Small intestine (tissue), 7 donors: Measurements from ENCODE around the gene DAGLA. TPM values are rescaled to one million over a fixed set of nuclear protein-coding genes. Genes with fewer than 3 reads are reported as not detected.
A peak's percentile ranks its signal among the peaks of the same experiment; 100 is the strongest.
"Not testable (repeated sequence)": the region's sequence is repeated elsewhere in the genome, so short reads cannot be mapped to it uniquely, and the experiment has no call there.

Experiments used
- DNase-seq, 2 donors: peaks; one replicate each; pipeline versions ENCODE4 v3.0.0 to v3.0.0-alpha.2; 2013
- FAIRE-seq: peaks from 2 replicates; lab custom pipeline; 2012; peaks lifted over from hg19 to GRCh38; lab: Jason Lieb, UNC
- H3K27ac ChIP-seq, 3 donors: one replicate each; pipeline ENCODE4 v1.5.1; 2013; ENCODE audit warnings: low read length in 2 of 3, mild to moderate bottlenecking in 2 of 3, control low read depth in 1 of 3, inconsistent platforms in 1 of 3, low read depth in 1 of 3, moderate library complexity in 1 of 3
- H3K27me3 ChIP-seq, 3 donors: one replicate each; pipeline ENCODE4 v1.6.1; 2013; ENCODE audit warnings: low read length in 3 of 3, inconsistent platforms in 1 of 3; ENCODE audit not compliant: control insufficient read depth in 3 of 3, insufficient read depth in 3 of 3
- H3K36me3 ChIP-seq, 3 donors: one replicate each; pipeline ENCODE4 v1.6.1; 2013; ENCODE audit warnings: low read length in 3 of 3, inconsistent platforms in 1 of 3, low read depth in 1 of 3, mild to moderate bottlenecking in 1 of 3, moderate library complexity in 1 of 3; ENCODE audit not compliant: control insufficient read depth in 3 of 3, insufficient read depth in 2 of 3
- H3K4me1 ChIP-seq, 3 donors: one replicate each; pipeline ENCODE4 v1.6.1; 2013; ENCODE audit warnings: low read length in 2 of 3, inconsistent platforms in 1 of 3, low read depth in 1 of 3, mild to moderate bottlenecking in 1 of 3, moderate library complexity in 1 of 3; ENCODE audit not compliant: control insufficient read depth in 3 of 3, insufficient read depth in 2 of 3
- H3K4me3 ChIP-seq, 3 donors: one replicate each; pipeline ENCODE4 v1.5.1; 2013; ENCODE audit warnings: low read length in 3 of 3, control low read depth in 1 of 3, inconsistent platforms in 1 of 3, low read depth in 1 of 3, mild to moderate bottlenecking in 1 of 3, moderate library complexity in 1 of 3
- H3K9me3 ChIP-seq, 2 donors: one replicate each; pipeline ENCODE4 v1.6.1; 2013; ENCODE audit warnings: low read depth in 1 of 2, low read length in 1 of 2; ENCODE audit not compliant: control insufficient read depth in 2 of 2, insufficient read depth in 1 of 2
- WGBS, 3 donors: extraction: QIAGEN DNeasy Blood & Tissue Kit; methylation state at CpG; one replicate each; pipeline ENCODE4 v1.1.7; 2013; 5-methylcytosine and 5-hydroxymethylcytosine counted together
- polyA plus RNA-seq, 4 donors: library from polyadenylated mRNA; stranded (reverse) in 3 of 4; unstranded in 1 of 4; fragments of 200-250 nt in 3 of 4; fragments of 120-200 nt in 1 of 4; gene quantifications; one replicate each; pipeline versions ENCODE4 v1.2.1 to v1.2.3, GENCODE V29; 2013
- donor health status: healthy with polysubstance abuse.
- donor health status: control.
- donor health status: control.
- donor health status: Bipolar disorder and iron deficiency.
- donor health status: healthy.

Gene DAGLA
- polyA plus RNA-seq, 4 donors: 0.22 to 14.9 (median 3.8) TPM

DNA sequence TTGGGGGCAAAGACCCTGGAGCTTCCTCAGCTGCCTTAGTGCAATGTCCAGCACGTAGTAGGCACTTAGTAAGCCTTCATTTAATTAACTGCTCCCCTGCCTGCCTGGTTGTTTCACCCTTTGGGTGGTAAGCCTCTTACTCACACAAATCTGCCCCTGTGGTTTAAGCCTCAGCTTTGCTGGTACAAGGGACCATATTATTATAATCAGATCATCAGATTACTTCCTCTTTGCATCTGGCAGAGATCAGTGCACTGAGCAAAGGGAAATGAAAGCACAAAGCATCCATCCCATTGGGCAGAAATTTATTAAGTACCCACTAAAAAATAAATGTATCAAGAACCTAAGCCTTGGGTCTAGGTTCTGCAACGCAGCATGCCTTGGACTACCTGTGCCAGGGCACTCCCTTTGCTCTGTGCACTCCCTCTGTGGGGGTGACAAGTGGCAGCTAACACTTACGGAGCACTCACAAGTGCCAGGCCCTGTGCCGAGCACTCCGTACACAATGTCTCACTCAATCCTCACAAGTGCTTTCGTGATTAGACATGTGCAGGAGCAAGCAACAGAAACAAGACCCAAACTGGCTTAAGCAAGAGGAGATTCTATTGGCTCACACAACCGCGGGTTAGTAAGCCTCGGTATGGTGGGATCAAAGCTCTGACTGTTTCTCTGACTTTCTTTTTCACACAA, 34.9 kb upstream of the DAGLA start:
- no peak for DNase-seq
- Histone ChIP-seq H3K4me1 (peaks cover 0 to 7% (median 0%) of the 10 kb centered on the region in 3 donors), H3K9me3 (no peaks in the 10 kb centered on the region), H3K36me3 (no peaks in the 10 kb centered on the region), H3K27me3 (no peaks in the 10 kb centered on the region), H3K4me3 (no peak overlapping the region), H3K27ac (no peak overlapping the region)
- no peak for FAIRE-seq
- WGBS, 3 donors: 75 to 86% (median 81%) methylated on average over 9 of the region's 9 CpGs

DNA sequence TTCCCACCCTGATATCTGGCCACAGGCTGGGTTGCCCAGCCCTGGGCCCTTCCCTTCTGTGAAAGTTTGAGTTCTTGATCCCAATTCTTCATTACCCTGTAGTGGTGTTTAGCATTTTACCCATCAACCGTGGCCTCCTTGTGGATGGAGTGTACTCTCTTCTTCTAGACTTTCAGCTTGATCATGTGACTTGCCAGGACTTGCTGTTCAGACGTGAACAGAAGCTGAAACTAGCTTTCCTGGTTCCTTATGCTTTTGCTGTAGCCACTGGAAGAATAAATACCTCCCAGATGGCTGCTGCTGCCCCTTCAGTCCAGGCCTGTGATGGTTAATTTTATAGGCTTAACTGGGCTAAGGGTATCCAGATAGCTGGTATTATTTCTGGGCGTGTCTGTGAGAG, 32.7 kb upstream of the DAGLA start:
- FAIRE-seq (no peak), DNase-seq (no peak)
- 38 to 58% (median 42%) methylated on average over 3 of the region's 3 CpGs for WGBS, 3 donors
- H3K27ac ChIP-seq: no peak overlapping the region
- H3K36me3 ChIP-seq: no peaks in the 10 kb centered on the region
- no peak overlapping the region for H3K4me3 ChIP-seq
- no peaks in the 10 kb centered on the region for H3K9me3 ChIP-seq
- H3K4me1 ChIP-seq: peaks cover 0 to 19% (median 0%) of the 10 kb centered on the region in 3 donors
- no peaks in the 10 kb centered on the region for H3K27me3 ChIP-seq

DNA sequence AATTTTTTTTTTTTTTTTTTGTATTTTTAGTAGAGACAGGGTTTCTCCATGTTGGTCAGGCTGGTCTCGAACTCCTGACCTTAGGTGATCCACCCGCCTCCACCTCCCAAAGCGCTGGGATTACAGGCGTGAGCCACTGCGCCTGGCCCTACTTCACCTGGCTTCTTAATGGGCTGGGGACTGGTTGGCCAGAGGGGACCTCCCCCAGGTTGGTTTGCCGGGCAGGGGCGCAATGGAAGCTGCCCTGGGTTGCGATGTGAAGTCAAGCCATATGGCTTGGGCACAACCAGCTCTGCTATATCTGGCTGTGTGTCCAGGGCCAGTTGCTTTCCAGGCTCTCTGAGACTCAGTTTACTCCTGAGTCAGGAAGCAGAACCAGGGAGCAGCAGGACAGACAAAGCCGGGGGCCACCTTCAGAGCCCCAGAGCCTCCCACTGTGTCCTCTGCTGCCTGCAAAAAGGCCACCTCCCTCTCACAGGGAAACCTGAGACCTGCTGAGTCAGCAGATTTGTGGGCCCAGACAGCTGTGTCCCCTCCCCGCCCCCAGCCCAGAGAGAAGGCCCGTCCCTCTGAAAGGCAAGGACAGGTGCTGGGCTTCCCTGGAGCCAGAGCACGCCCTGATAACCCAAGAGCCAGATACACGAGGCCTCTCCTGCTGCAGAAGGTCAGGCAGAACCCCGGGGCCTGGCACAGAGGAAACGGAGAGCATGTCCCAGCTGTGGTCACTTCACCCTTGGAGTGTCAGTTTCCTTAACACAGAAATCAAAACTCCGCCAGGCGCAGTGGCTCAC, 29.2 kb upstream of the DAGLA start:
- Histone ChIP-seq H3K27me3 (no peaks in the 10 kb centered on the region), H3K27ac (no peak overlapping the region), H3K4me3 (no peak overlapping the region), H3K9me3 (no peaks in the 10 kb centered on the region), H3K36me3 (no peaks in the 10 kb centered on the region), H3K4me1 (peaks cover 0 to 26% (median 0%) of the 10 kb centered on the region in 3 donors)
- peak in 1 of 2 donors; percentile 45 for DNase-seq
- 81 to 83% (median 82%) methylated on average over 17 of the region's 17 CpGs for WGBS, 3 donors
- FAIRE-seq: no peak

DNA sequence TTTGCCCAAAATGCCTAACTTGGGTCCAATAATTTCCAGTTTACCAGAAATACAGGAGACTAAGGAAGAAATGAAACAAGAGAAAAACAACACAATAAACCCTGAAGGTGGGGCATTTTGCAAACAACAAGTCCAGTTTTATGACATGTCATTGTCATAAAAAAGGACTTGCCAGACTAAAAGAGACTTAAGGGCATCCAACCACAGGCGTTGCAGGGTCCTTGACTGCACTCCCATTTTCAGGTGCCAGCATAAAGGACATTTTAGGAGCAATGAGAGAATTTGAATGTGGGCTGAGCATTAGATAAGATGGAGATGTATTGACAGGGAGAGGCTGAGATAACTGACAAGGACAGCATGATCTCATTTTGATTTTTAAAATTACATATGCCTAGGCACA, 28.1 kb upstream of the DAGLA start:
- whole genome bisulfite sequencing, 3 donors: 15 to 59% (median 21%) methylated on average over 1 of the region's 1 CpG
- Histone ChIP-seq H3K4me1 (peaks cover 0 to 34% (median 0%) of the 10 kb centered on the region in 3 donors), H3K27me3 (no peaks in the 10 kb centered on the region), H3K27ac (peak overlapping the region in 1 of 3 donors; percentile 44), H3K4me3 (no peak overlapping the region), H3K9me3 (no peaks in the 10 kb centered on the region), H3K36me3 (no peaks in the 10 kb centered on the region)
- FAIRE-seq (no peak), DNase-seq (peak in 1 of 2 donors; percentile 52)

DNA sequence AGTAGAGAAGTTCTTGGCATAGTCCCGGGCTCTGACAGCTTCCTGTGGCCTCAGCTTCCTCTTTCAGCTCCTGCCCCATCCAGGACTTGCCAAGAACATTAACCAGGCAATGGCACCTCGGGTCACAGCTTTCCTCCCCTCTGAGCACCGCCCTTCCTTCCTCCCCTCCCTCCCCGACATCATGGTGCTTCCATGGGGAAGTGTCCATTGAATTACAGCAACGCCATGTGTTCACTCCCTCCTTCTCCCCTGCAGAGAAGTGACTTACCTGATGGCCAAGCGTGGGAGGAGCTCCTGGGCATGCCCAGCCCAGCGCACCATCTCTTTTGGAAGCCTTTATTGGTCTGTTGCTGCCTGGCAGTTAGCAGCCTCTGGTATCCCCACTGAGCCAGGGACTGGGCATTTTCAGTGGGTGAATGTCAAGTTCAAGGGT, 25.8 kb upstream of the DAGLA start:
- Histone ChIP-seq H3K4me3 (no peak overlapping the region), H3K27me3 (no peaks in the 10 kb centered on the region), H3K27ac (no peak overlapping the region), H3K4me1 (peaks cover 0 to 27% (median 0%) of the 10 kb centered on the region in 3 donors), H3K9me3 (no peaks in the 10 kb centered on the region), H3K36me3 (no peaks in the 10 kb centered on the region)
- WGBS, 3 donors: 52 to 69% (median 58%) methylated on average over 7 of the region's 7 CpGs
- DNase-seq (no peak), FAIRE-seq (no peak)

DNA sequence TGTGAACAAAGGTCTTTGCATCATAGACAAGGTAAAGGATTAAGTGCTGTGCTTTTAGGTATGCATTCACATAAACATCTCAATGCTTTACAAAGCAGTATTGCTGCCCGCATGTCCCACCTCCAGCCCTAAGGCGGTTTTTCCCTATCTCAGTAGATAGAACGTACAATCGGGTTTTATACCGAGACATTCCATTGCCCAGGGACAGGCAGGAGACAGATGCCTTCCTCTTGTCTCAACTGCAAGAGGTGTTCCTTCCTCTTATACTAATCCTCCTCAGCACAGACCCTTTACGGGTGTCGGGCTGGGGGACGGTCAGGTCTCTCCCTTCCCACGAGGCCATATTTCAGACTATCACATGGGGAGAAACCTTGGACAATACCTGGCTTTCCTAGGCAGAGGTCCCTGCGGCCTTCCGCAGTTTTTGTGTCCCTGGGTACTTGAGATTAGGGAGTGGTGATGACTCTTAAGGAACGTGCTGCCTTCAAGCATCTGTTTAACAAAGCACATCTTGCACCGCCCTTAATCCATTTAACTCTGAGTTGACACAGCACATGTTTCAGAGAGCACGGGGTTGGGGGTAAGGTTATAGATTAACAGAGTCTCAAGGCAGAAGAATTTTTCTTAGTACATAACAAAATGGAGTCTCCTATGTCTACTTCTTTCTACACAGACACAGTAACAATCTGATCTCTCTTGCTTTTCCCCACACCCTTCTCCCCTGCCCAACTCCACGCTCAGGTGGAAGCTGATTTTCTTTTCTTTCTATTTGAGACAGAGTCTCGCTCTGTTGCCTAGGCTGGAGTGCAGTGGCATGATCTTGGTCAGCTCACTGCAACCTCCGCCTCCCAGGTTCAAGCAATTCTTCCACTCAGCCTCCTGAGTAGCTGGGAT, 24.7 kb upstream of the DAGLA start:
- WGBS, 3 donors: 52 to 62% (median 57%) methylated on average over 11 to 17 of the region's 17 CpGs
- H3K4me3 ChIP-seq, H3K36me3 ChIP-seq, H3K9me3 ChIP-seq, DNase-seq, FAIRE-seq, H3K27me3 ChIP-seq: not testable (repeated sequence)
- H3K4me1 ChIP-seq: peaks cover 0 to 27% (median 0%) of the 10 kb centered on the region in 3 donors
- peak overlapping the region in 1 of 3 donors; percentile 72 for H3K27ac ChIP-seq

DNA sequence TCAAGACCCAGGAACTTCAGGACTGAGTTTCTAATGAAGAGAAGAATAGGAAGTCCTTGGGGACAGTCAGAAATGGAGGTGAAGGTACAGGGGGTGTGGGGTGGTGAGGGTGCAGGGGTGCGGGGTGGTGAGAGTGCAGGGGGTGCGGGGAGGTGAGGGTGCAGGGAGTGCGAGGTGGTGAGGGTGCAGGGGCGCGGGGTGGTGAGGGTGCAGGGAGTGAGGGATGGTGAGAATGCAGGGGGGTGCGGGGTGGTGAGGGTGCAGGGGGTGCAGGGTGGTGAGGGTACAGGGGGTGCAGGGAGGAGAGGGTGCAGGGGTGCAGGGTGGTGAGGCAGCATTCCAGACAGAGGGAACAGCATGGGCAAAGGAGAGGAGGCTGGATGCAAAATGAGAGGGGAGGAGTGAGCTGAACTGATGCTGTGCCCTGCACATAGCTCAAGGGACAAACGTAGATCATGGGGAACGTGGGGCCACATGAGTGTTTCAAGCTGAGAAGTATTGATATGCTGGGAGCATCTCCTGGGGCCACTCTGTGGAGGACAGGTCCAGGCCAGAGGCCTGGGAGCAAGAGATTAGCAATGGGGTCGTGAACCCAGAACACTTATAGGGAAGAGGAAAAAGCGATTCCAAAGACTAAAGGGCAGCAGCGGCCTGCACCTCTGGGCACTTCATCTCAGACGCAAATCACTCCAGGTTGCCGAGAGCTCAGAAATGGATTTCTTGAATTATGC, 23.7 kb upstream of the DAGLA start:
- H3K27ac ChIP-seq: no peak overlapping the region
- FAIRE-seq (no peak), DNase-seq (peak in 1 of 2 donors; percentile 31)
- H3K36me3 ChIP-seq: no peaks in the 10 kb centered on the region
- no peaks in the 10 kb centered on the region for H3K27me3 ChIP-seq
- no peaks in the 10 kb centered on the region for H3K9me3 ChIP-seq
- WGBS, 3 donors: 79 to 83% (median 83%) methylated on average over 12 to 13 of the region's 13 CpGs
- no peak overlapping the region for H3K4me3 ChIP-seq
- H3K4me1 ChIP-seq: peaks cover 0 to 24% (median 0%) of the 10 kb centered on the region in 3 donors
